GM23338 (cell line): ENCODE data around the gene NEDD1. TPM values are rescaled to one million over a fixed set of nuclear protein-coding genes. Genes with fewer than 3 reads are reported as not detected.

Source experiments
- ATAC-seq: fragments of 200-7000 bp; cut with Tn5 transposase; 3 replicates; pipeline ENCODE4 v1.9.1; 2020
- DNase-seq: peaks from one replicate; pipeline ENCODE4 v3.0.0-alpha.2; 2015; ENCODE audit warnings: low spot score
- H2AFZ ChIP-seq: fragments of 200-600 bp; sonication (generic); 2 replicates; pipeline ENCODE4 v1.8.0; 2016; ENCODE audit warnings: antibody characterized with exemption, mild to moderate bottlenecking, moderate library complexity
- H3F3A ChIP-seq: fragments of 200-600 bp; sonication (generic); replicated peaks from 2 replicates; pipeline ENCODE4 v1.8.0; 2017; ENCODE audit warnings: antibody characterized with exemption, mixed run types, low read depth
- H3K27ac ChIP-seq: fragments of 200-600 bp; sonication (generic); 2 replicates; pipeline ENCODE4 v1.6.1; 2016; ENCODE audit warnings: low read depth
- H3K27me3 ChIP-seq: fragments of 200-600 bp; sonication (generic); 2 replicates; pipeline ENCODE4 v1.8.0; 2016; ENCODE audit warnings: mild to moderate bottlenecking, mixed run types, moderate library complexity; ENCODE audit not compliant: insufficient read depth
- H3K36me3 ChIP-seq: fragments of 200-600 bp; sonication (generic); 2 replicates; pipeline ENCODE4 v1.8.0; 2016; ENCODE audit warnings: mild to moderate bottlenecking; ENCODE audit not compliant: insufficient read depth
- H3K4me1 ChIP-seq: fragments of 200-600 bp; sonication (generic); 2 replicates; pipeline ENCODE4 v1.8.0; 2016; ENCODE audit warnings: mild to moderate bottlenecking, moderate library complexity; ENCODE audit not compliant: insufficient read depth
- H3K4me2 ChIP-seq: fragments of 200-600 bp; sonication (generic); 2 replicates; pipeline ENCODE4 v1.7.1; 2017; ENCODE audit warnings: mixed run types
- H3K4me3 ChIP-seq: fragments of 200-600 bp; sonication (generic); 2 replicates; pipeline ENCODE4 v1.6.1; 2016; ENCODE audit warnings: mixed run types
- H3K79me2 ChIP-seq: fragments of 200-600 bp; sonication (generic); replicated peaks from 2 replicates; pipeline ENCODE4 v1.8.0; 2017; ENCODE audit warnings: mild to moderate bottlenecking; ENCODE audit not compliant: insufficient read depth
- H3K9me2 ChIP-seq: fragments of 200-600 bp; sonication (generic); 2 replicates; pipeline ENCODE4 v1.8.0; 2017; ENCODE audit not compliant: insufficient read depth
- H4K20me1 ChIP-seq: fragments of 200-600 bp; sonication (generic); replicated peaks from 2 replicates; pipeline ENCODE4 v1.8.0; 2017; ENCODE audit warnings: mild to moderate bottlenecking; ENCODE audit not compliant: insufficient read depth
- H3K27ac Mint-ChIP-seq: 2 replicates; pipeline ENCODE4 v1.8.0; 2020; ENCODE audit warnings: inconsistent platforms, mild to moderate bottlenecking, moderate library complexity, mixed read lengths
- H3K27me3 Mint-ChIP-seq: 3 replicates; pipeline ENCODE4 v1.8.0; 2022; ENCODE audit warnings: low read depth, mild to moderate bottlenecking, moderate library complexity, mixed read lengths, inconsistent platforms; ENCODE audit not compliant: insufficient read depth, poor library complexity
- H3K36me3 Mint-ChIP-seq: 3 replicates; pipeline ENCODE4 v1.8.0; 2021; ENCODE audit warnings: low read depth, mild to moderate bottlenecking, inconsistent platforms, moderate library complexity, mixed read lengths
- H3K4me1 Mint-ChIP-seq: 3 replicates; pipeline ENCODE4 v1.8.0; 2020; ENCODE audit warnings: mild to moderate bottlenecking, inconsistent platforms, mixed read lengths
- H3K4me3 Mint-ChIP-seq: 3 replicates; pipeline ENCODE4 v1.8.0; 2021; ENCODE audit warnings: moderate library complexity, mild to moderate bottlenecking, inconsistent platforms, mixed read lengths
- H3K9me3 Mint-ChIP-seq: 3 replicates; pipeline ENCODE4 v1.8.0; 2020; ENCODE audit warnings: moderate library complexity, mild to moderate bottlenecking, inconsistent platforms, mixed read lengths
- CREB1 ChIP-seq: fragments of 250-450 bp; sonication (Bioruptor Pico); IDR thresholded peaks from 2 replicates; pipeline ENCODE4 v1.5.0; 2020; ENCODE audit warnings: low read depth, mild to moderate bottlenecking, moderate library complexity
- EZH2 ChIP-seq: fragments of 200-600 bp; sonication (generic); IDR thresholded peaks from one replicate; pipeline ENCODE4 v1.8.0; 2017; ENCODE audit warnings: antibody characterized with exemption, mild to moderate bottlenecking, low read depth; ENCODE audit not compliant: unreplicated experiment
- NANOG ChIP-seq: IDR thresholded peaks from 2 replicates; pipeline ENCODE4 v1.6.1; 2016; ENCODE audit warnings: antibody characterized with exemption, borderline replicate concordance
- POLR2AphosphoS5 ChIP-seq: IDR thresholded peaks from 2 replicates; pipeline ENCODE4 v1.6.1; 2016; ENCODE audit warnings: antibody characterized with exemption, low read depth
- STAT1 ChIP-seq: IDR thresholded peaks from one replicate; pipeline ENCODE4 v1.6.1; 2016; ENCODE audit warnings: antibody characterized with exemption; ENCODE audit not compliant: unreplicated experiment
- polyA plus RNA-seq: library from polyadenylated mRNA; unstranded; fragments of >200 nt; fragmentation: Nextera tagmentation; extraction: Ambion mirVana; gene quantifications from 2 replicates; pipeline ENCODE4 v1.2.1, GENCODE V29; 2016
- total RNA-seq: library from RNA; depleted of rRNA; stranded (reverse); fragments of >200 nt; shearing (Covaris generic); gene quantifications from 2 replicates; pipeline ENCODE4 v1.2.3, GENCODE V29; 2014
- TF ChIP-seq, protein P1 (sequence below): IDR thresholded peaks from 2 replicates; pipeline ENCODE4 v1.6.1; 2016; ENCODE audit warnings: antibody characterized with exemption
- TF ChIP-seq, protein P2 (sequence below): IDR thresholded peaks from one replicate; pipeline ENCODE4 v1.6.1; 2018; ENCODE audit warnings: antibody characterized with exemption; ENCODE audit not compliant: unreplicated experiment
- TF ChIP-seq, protein P3 (sequence below): fragments of 250-450 bp; sonication (Bioruptor Pico); IDR thresholded peaks from 2 replicates; pipeline ENCODE4 v1.5.0; 2020; ENCODE audit warnings: mild to moderate bottlenecking, moderate library complexity

NEDD1 gene
- total and polyA plus RNA-seq, 2 experiments from 2014 or later = 16.0 to 35.8 TPM

DNA sequence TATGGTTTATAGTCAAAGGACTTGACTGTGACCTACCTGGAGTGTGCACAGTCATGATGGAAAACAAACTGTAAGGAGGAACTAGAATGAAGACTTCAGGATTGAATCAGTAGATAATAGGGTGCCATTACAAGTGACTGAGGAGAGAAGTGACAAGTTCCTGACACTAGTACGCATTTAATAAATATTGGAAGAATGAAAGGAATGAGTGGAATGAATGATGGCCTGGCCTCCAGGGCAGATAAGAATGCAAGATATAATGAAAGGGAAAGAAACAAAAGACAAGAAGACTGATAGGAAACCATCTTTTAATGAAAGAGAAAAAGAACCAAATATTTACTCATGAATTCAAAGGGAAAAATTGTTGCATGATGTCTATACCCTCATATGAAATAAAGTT lies 44.7 kb upstream of the NEDD1 start:
- Mint-ChIP-seq H3K4me1 (peaks cover 8% of the 10 kb centered on the region; the same call in 2 of the 3 replicates), H3K27me3 (no peaks in the 10 kb centered on the region), H3K27ac (0 out of 2 replicates have a peak overlapping the region, but pooled peaks have one; percentile 5), H3K36me3 (peaks cover 3% of the 10 kb centered on the region; the same call in 2 of the 3 replicates), H3K4me3 (no peak overlapping the region), H3K9me3 (peaks cover 6% of the 10 kb centered on the region; the same call in 2 of the 3 replicates)
- DNase-seq (peak; percentile 11), ATAC-seq (no peak)
- Histone ChIP-seq H3K36me3 (no peaks in the 10 kb centered on the region), H4K20me1 (no peaks in the 10 kb centered on the region), H3K79me2 (no peaks in the 10 kb centered on the region), H3K4me2 (no peak overlapping the region), H3F3A (no peaks in the 10 kb centered on the region), H3K4me1 (peaks cover 10% of the 10 kb centered on the region; the same call in 1 of the 2 replicates), H2AFZ (no peak overlapping the region; the same call in 1 of the 2 replicates), H3K27ac (no peak overlapping the region), H3K4me3 (no peak overlapping the region), H3K27me3 (no peaks in the 10 kb centered on the region), H3K9me2 (peaks cover 7% of the 10 kb centered on the region)
- TF ChIP-seq, protein P1, sequence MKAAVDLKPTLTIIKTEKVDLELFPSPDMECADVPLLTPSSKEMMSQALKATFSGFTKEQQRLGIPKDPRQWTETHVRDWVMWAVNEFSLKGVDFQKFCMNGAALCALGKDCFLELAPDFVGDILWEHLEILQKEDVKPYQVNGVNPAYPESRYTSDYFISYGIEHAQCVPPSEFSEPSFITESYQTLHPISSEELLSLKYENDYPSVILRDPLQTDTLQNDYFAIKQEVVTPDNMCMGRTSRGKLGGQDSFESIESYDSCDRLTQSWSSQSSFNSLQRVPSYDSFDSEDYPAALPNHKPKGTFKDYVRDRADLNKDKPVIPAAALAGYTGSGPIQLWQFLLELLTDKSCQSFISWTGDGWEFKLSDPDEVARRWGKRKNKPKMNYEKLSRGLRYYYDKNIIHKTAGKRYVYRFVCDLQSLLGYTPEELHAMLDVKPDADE = no peak
- TF ChIP-seq, protein P2, sequence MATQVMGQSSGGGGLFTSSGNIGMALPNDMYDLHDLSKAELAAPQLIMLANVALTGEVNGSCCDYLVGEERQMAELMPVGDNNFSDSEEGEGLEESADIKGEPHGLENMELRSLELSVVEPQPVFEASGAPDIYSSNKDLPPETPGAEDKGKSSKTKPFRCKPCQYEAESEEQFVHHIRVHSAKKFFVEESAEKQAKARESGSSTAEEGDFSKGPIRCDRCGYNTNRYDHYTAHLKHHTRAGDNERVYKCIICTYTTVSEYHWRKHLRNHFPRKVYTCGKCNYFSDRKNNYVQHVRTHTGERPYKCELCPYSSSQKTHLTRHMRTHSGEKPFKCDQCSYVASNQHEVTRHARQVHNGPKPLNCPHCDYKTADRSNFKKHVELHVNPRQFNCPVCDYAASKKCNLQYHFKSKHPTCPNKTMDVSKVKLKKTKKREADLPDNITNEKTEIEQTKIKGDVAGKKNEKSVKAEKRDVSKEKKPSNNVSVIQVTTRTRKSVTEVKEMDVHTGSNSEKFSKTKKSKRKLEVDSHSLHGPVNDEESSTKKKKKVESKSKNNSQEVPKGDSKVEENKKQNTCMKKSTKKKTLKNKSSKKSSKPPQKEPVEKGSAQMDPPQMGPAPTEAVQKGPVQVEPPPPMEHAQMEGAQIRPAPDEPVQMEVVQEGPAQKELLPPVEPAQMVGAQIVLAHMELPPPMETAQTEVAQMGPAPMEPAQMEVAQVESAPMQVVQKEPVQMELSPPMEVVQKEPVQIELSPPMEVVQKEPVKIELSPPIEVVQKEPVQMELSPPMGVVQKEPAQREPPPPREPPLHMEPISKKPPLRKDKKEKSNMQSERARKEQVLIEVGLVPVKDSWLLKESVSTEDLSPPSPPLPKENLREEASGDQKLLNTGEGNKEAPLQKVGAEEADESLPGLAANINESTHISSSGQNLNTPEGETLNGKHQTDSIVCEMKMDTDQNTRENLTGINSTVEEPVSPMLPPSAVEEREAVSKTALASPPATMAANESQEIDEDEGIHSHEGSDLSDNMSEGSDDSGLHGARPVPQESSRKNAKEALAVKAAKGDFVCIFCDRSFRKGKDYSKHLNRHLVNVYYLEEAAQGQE = no peak
- TF ChIP-seq, protein P3, sequence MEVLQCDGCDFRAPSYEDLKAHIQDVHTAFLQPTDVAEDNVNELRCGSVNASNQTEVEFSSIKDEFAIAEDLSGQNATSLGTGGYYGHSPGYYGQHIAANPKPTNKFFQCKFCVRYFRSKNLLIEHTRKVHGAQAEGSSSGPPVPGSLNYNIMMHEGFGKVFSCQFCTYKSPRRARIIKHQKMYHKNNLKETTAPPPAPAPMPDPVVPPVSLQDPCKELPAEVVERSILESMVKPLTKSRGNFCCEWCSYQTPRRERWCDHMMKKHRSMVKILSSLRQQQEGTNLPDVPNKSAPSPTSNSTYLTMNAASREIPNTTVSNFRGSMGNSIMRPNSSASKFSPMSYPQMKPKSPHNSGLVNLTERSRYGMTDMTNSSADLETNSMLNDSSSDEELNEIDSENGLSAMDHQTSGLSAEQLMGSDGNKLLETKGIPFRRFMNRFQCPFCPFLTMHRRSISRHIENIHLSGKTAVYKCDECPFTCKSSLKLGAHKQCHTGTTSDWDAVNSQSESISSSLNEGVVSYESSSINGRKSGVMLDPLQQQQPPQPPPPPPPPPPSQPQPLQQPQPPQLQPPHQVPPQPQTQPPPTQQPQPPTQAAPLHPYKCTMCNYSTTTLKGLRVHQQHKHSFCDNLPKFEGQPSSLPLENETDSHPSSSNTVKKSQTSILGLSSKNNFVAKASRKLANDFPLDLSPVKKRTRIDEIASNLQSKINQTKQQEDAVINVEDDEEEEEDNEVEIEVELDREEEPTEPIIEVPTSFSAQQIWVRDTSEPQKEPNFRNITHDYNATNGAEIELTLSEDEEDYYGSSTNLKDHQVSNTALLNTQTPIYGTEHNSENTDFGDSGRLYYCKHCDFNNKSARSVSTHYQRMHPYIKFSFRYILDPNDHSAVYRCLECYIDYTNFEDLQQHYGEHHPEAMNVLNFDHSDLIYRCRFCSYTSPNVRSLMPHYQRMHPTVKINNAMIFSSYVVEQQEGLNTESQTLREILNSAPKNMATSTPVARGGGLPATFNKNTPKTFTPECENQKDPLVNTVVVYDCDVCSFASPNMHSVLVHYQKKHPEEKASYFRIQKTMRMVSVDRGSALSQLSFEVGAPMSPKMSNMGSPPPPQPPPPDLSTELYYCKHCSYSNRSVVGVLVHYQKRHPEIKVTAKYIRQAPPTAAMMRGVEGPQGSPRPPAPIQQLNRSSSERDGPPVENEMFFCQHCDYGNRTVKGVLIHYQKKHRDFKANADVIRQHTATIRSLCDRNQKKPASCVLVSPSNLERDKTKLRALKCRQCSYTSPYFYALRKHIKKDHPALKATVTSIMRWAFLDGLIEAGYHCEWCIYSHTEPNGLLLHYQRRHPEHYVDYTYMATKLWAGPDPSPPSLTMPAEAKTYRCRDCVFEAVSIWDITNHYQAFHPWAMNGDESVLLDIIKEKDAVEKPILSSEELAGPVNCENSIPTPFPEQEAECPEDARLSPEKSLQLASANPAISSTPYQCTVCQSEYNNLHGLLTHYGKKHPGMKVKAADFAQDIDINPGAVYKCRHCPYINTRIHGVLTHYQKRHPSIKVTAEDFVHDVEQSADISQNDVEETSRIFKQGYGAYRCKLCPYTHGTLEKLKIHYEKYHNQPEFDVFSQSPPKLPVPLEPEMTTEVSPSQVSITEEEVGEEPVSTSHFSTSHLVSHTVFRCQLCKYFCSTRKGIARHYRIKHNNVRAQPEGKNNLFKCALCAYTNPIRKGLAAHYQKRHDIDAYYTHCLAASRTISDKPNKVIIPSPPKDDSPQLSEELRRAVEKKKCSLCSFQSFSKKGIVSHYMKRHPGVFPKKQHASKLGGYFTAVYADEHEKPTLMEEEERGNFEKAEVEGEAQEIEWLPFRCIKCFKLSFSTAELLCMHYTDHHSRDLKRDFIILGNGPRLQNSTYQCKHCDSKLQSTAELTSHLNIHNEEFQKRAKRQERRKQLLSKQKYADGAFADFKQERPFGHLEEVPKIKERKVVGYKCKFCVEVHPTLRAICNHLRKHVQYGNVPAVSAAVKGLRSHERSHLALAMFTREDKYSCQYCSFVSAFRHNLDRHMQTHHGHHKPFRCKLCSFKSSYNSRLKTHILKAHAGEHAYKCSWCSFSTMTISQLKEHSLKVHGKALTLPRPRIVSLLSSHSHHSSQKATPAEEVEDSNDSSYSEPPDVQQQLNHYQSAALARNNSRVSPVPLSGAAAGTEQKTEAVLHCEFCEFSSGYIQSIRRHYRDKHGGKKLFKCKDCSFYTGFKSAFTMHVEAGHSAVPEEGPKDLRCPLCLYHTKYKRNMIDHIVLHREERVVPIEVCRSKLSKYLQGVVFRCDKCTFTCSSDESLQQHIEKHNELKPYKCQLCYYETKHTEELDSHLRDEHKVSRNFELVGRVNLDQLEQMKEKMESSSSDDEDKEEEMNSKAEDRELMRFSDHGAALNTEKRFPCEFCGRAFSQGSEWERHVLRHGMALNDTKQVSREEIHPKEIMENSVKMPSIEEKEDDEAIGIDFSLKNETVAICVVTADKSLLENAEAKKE = no peak
- TF ChIP-seq NANOG (no peak), STAT1 (no peak), POLR2AphosphoS5 (no peak), CREB1 (no peak), EZH2 (no peak)
